HepG2 (cell line): ENCODE data around the gene DNAJC18. TPM values are rescaled to one million over a fixed set of nuclear protein-coding genes. Genes with fewer than 3 reads are reported as not detected.

Experiments
- CAMTA2 ChIP-seq: sonication (generic); formaldehyde crosslinking; IDR thresholded peaks from 2 replicates; pipeline ENCODE4 v1.4.0; 2020; ENCODE audit warnings: mild to moderate bottlenecking, missing genetic modification reagents, borderline replicate concordance
- CREB1 ChIP-seq, 2 experiments: fragments of 450-650 bp in 1 of 2; IDR thresholded peaks; 2 replicates each; pipeline ENCODE4 v1.6.1; 2016 to 2017; ENCODE audit warnings: control low read depth in 1 of 2, mild to moderate bottlenecking in 1 of 2, missing compliant biosample characterization in 1 of 2, missing genetic modification characterization in 1 of 2
- CREBL2 ChIP-seq: sonication (generic); formaldehyde crosslinking; IDR thresholded peaks from 2 replicates; pipeline ENCODE4 v1.8.1; 2023; ENCODE audit warnings: missing genetic modification reagents, mild to moderate bottlenecking, borderline replicate concordance
- EED ChIP-seq: sonication (generic); formaldehyde crosslinking; IDR thresholded peaks from 2 replicates; pipeline ENCODE4 v1.5.0; 2020; ENCODE audit warnings: mild to moderate bottlenecking, missing genetic modification reagents
- ERF ChIP-seq: IDR thresholded peaks from 2 replicates; pipeline ENCODE4 v1.6.1; 2018; ENCODE audit warnings: missing biosample characterization, missing genetic modification reagents
- FOSL2 ChIP-seq: sonication (generic); formaldehyde crosslinking; IDR thresholded peaks from 2 replicates; pipeline ENCODE4 v1.4.0; 2020; ENCODE audit warnings: missing genetic modification reagents
- HOXA5 ChIP-seq: sonication (generic); formaldehyde crosslinking; IDR thresholded peaks from 2 replicates; pipeline ENCODE4 v1.4.0; 2020; ENCODE audit warnings: missing genetic modification reagents
- KDM2A ChIP-seq: sonication (generic); formaldehyde crosslinking; IDR thresholded peaks from 2 replicates; pipeline ENCODE4 v1.4.0; 2020; ENCODE audit warnings: low read depth, missing genetic modification reagents, borderline replicate concordance
- MYC ChIP-seq: sonication (generic); formaldehyde crosslinking; IDR thresholded peaks from 2 replicates; pipeline ENCODE4 v1.9.0; 2021; ENCODE audit warnings: missing genetic modification reagents, borderline replicate concordance
- SALL1 ChIP-seq: sonication (generic); formaldehyde crosslinking; IDR thresholded peaks from 2 replicates; pipeline ENCODE4 v1.8.0; 2022; ENCODE audit warnings: mild to moderate bottlenecking, missing genetic modification reagents
- SALL2 ChIP-seq: sonication (generic); formaldehyde crosslinking; IDR thresholded peaks from 2 replicates; pipeline ENCODE4 v1.8.1; 2023; ENCODE audit warnings: mild to moderate bottlenecking, missing genetic modification reagents, inconsistent platforms
- SMC3 ChIP-seq: IDR thresholded peaks from 2 replicates; pipeline ENCODE4 v1.6.1; 2011; ENCODE audit warnings: low read length, improper control_type of control experiment
- TEAD2 ChIP-seq: sonication (generic); formaldehyde crosslinking; IDR thresholded peaks from 2 replicates; pipeline ENCODE4 v1.9.0; 2021; ENCODE audit warnings: missing genetic modification reagents
- U2AF2 ChIP-seq: fragments of 200-400 bp; formaldehyde crosslinking; IDR thresholded peaks from 2 replicates; pipeline ENCODE4 v1.6.1; 2017; ENCODE audit warnings: low read depth, mild to moderate bottlenecking, low read length
- ZBTB1 ChIP-seq: sonication (generic); formaldehyde crosslinking; IDR thresholded peaks from 2 replicates; pipeline ENCODE4 v1.4.0; 2020; ENCODE audit warnings: missing genetic modification reagents, borderline replicate concordance
- ZFP36L2 ChIP-seq: sonication (generic); formaldehyde crosslinking; IDR thresholded peaks from 2 replicates; pipeline ENCODE4 v1.4.0; 2020; ENCODE audit warnings: missing genetic modification reagents
- ZNF142 ChIP-seq: sonication (generic); formaldehyde crosslinking; IDR thresholded peaks from 2 replicates; pipeline ENCODE4 v1.4.0; 2020; ENCODE audit warnings: missing genetic modification reagents
- ZNF350 ChIP-seq: sonication (generic); formaldehyde crosslinking; IDR thresholded peaks from 2 replicates; pipeline ENCODE4 v1.4.0; 2020; ENCODE audit warnings: mild to moderate bottlenecking, low read depth, missing genetic modification reagents, borderline replicate concordance
- ZXDC ChIP-seq: sonication (generic); formaldehyde crosslinking; IDR thresholded peaks from 2 replicates; pipeline ENCODE4 v1.5.0; 2020; ENCODE audit warnings: mild to moderate bottlenecking, missing genetic modification reagents
- polyA plus RNA-seq, 8 experiments: library from polyadenylated mRNA; depleted of rRNA in 3 of 8; stranded (reverse) in 7 of 8; unstranded in 1 of 8; fragments of >200 nt; fragmentation: Illumina TruSeq in 4 of 8; extraction: Trizol in 4 of 8; gene quantifications; 2 replicates each; pipeline versions ENCODE4 v1.2.1 to v1.2.3, GENCODE V29; 2011 to 2016; ENCODE audit warnings: low read depth in 4 of 8, missing spikeins in 1 of 8, mixed read lengths in 1 of 8; ENCODE audit not compliant: insufficient read depth in 1 of 8
- total RNA-seq, 5 experiments: library from RNA; depleted of rRNA; stranded (reverse); fragments of >200 nt; fragmentation: Illumina TruSeq; extraction: Trizol; gene quantifications; 2 replicates each; pipeline ENCODE4 v1.2.3, GENCODE V29; 2016; ENCODE audit warnings: low read depth in 1 of 5

DNAJC18 gene
- total and polyA plus RNA-seq, 2 of the 13 experiments (the other 11 are each of a cell fraction or from before 2014, with no cell fraction given) = 6.5 to 6.6 TPM

- TF ChIP-seq TEAD2 (no peak), FOSL2 (0 out of 2 replicates have a peak, but pooled peaks have one; percentile 9), SMC3 (no peak), SALL1 (CRISPR knock-in tag) (peak; percentile 67), MYC (peak; percentile 45; the same call in 1 of the 2 replicates), ZNF350 (peak; percentile 76; the same call in 1 of the 2 replicates), CAMTA2 (no peak), ZBTB1 (CRISPR knock-in tag) (no peak), SALL2 (CRISPR knock-in tag) (no peak), HOXA5 (CRISPR knock-in tag) (no peak), ZNF142 (CRISPR knock-in tag) (no peak), CREB1 (IDR thresholded peaks at IDR 0.05) (no peak), CREB1 (CRISPR knock-in tag; IDR thresholded peaks at IDR 0.05) (peak; percentile 51), EED (CRISPR knock-in tag) (peak; percentile 59; the same call in 1 of the 2 replicates), ZFP36L2 (CRISPR knock-in tag) (no peak; the same call in 1 of the 2 replicates), ZXDC (no peak), KDM2A (CRISPR knock-in tag) (peak; percentile 78), U2AF2 (no peak), CREBL2 (CRISPR knock-in tag) (no peak), ERF (CRISPR knock-in tag) (peak; percentile 38; the same call in 1 of the 2 replicates)
Observed at GRCh38 chr5:139439013-139439903, at the start of gene DNAJC18 (continued).
